CD14-positive monocyte (primary cell): ENCODE measurements around the gene KRTAP5-11. TPM values are rescaled to one million over a fixed set of nuclear protein-coding genes. Genes with fewer than 3 reads are reported as not detected.
"Not testable (repeated sequence)": the region's sequence is repeated elsewhere in the genome, so short reads cannot be mapped to it uniquely, and the experiment has no call there.

Experiments
- DNase-seq, 3 donors: peaks; one replicate each; pipeline ENCODE4 v3.0.0-alpha.2; 2011 to 2022
- H2AFZ ChIP-seq: 2 replicates; pipeline ENCODE4 v1.6.0; 2012; ENCODE audit warnings: mild to moderate bottlenecking, low read depth, low read length, inconsistent platforms; ENCODE audit not compliant: insufficient read depth, poor library complexity, severe bottlenecking
- H3K27ac ChIP-seq, 2 donors: 1 replicate in 1 of 2; 2 replicates in 1 of 2; pipeline ENCODE4 v1.5.1; 2012 to 2013; ENCODE audit warnings: low read length in 2 of 2, control low read depth in 1 of 2, inconsistent platforms in 1 of 2, low read depth in 1 of 2, mild to moderate bottlenecking in 1 of 2
- H3K27me3 ChIP-seq, 2 donors: one replicate each; pipeline versions ENCODE4 v1.6.0 to v1.6.1; 2011 to 2013; ENCODE audit warnings: low read length in 2 of 2; ENCODE audit not compliant: control insufficient read depth in 2 of 2, insufficient read depth in 2 of 2
- H3K36me3 ChIP-seq, 2 donors: replicated peaks in 1 of 2; 1 replicate in 1 of 2; 2 replicates in 1 of 2; pipeline versions ENCODE4 v1.5.1 to v1.6.1; 2012 to 2013; ENCODE audit warnings: low read length in 2 of 2, control low read depth in 1 of 2, inconsistent platforms in 1 of 2, mild to moderate bottlenecking in 1 of 2; ENCODE audit not compliant: insufficient read depth in 2 of 2, control insufficient read depth in 1 of 2
- H3K4me1 ChIP-seq, 2 donors: 1 replicate in 1 of 2; 2 replicates in 1 of 2; pipeline versions ENCODE4 v1.5.1 to v1.6.1; 2012 to 2013; ENCODE audit warnings: low read length in 2 of 2, control low read depth in 1 of 2, inconsistent platforms in 1 of 2, mild to moderate bottlenecking in 1 of 2, moderate library complexity in 1 of 2; ENCODE audit not compliant: insufficient read depth in 2 of 2, control insufficient read depth in 1 of 2
- H3K4me2 ChIP-seq: replicated peaks from 2 replicates; pipeline ENCODE3; 2012; ENCODE audit warnings: low read length, moderate library complexity, mild to moderate bottlenecking; ENCODE audit not compliant: poor library complexity, severe bottlenecking; ENCODE audit errors: extremely low read depth
- H3K4me3 ChIP-seq, 3 experiments: fragments of 200-600 bp in 1 of 3; sonication (generic) in 1 of 3; replicated peaks in 1 of 3; 1 replicate in 2 of 3; 2 replicates in 1 of 3; pipeline ENCODE4 v1.5.1; 2011 to 2013; ENCODE audit warnings: low read length in 3 of 3, mild to moderate bottlenecking in 3 of 3, control low read depth in 2 of 3, low read depth in 2 of 3, inconsistent platforms in 1 of 3, moderate library complexity in 1 of 3
- H3K79me2 ChIP-seq: 2 replicates; pipeline ENCODE4 v1.6.0; 2012; ENCODE audit warnings: mild to moderate bottlenecking, control low read depth, inconsistent platforms, low read length, moderate library complexity; ENCODE audit not compliant: insufficient read depth
- H3K9ac ChIP-seq: 2 replicates; pipeline ENCODE4 v1.6.0; 2017; ENCODE audit warnings: low read length, mild to moderate bottlenecking; ENCODE audit not compliant: insufficient read depth, poor library complexity, severe bottlenecking
- H3K9me3 ChIP-seq, 2 donors: replicated peaks in 1 of 2; 1 replicate in 1 of 2; 2 replicates in 1 of 2; pipeline versions ENCODE4 v1.5.1 to v1.6.1; 2012 to 2013; ENCODE audit warnings: low read length in 2 of 2, control low read depth in 1 of 2; ENCODE audit not compliant: control insufficient read depth in 1 of 2, insufficient read depth in 1 of 2
- H4K20me1 ChIP-seq: 2 replicates; pipeline ENCODE4 v1.6.0; 2012; ENCODE audit warnings: mild to moderate bottlenecking, low read length, control low read depth, moderate library complexity; ENCODE audit not compliant: insufficient read depth
- H3K27ac Mint-ChIP-seq, 7 donors: one replicate each; pipeline ENCODE4 v1.8.0; 2020; ENCODE audit warnings: mild to moderate bottlenecking in 7 of 7, mixed read lengths in 7 of 7, moderate library complexity in 6 of 7, inconsistent platforms in 2 of 7
- H3K27me3 Mint-ChIP-seq, 3 donors: one replicate each; pipeline ENCODE4 v1.8.0; 2021 to 2022; ENCODE audit warnings: low read depth in 3 of 3, mild to moderate bottlenecking in 3 of 3, mixed read lengths in 3 of 3, moderate library complexity in 3 of 3, inconsistent platforms in 1 of 3
- H3K36me3 Mint-ChIP-seq, 2 donors: one replicate each; pipeline ENCODE4 v1.8.0; 2020; ENCODE audit warnings: mixed read lengths in 2 of 2, inconsistent platforms in 1 of 2, mild to moderate bottlenecking in 1 of 2
- H3K4me1 Mint-ChIP-seq: one replicate; pipeline ENCODE4 v1.8.0; 2020; ENCODE audit warnings: mild to moderate bottlenecking, mixed read lengths
- H3K4me3 Mint-ChIP-seq, 2 donors: one replicate each; pipeline ENCODE4 v1.8.0; 2020; ENCODE audit warnings: mild to moderate bottlenecking in 2 of 2, mixed read lengths in 2 of 2, moderate library complexity in 1 of 2
- H3K9me3 Mint-ChIP-seq, 7 donors: one replicate each; pipeline ENCODE4 v1.8.0; 2020 to 2022; ENCODE audit warnings: mixed read lengths in 7 of 7, mild to moderate bottlenecking in 6 of 7, moderate library complexity in 6 of 7, inconsistent platforms in 2 of 7
- WGBS: methylation state at CpG from one replicate; pipeline ENCODE4 v1.1.5; 2013; ENCODE audit warnings: missing lambda C conversion rate; ENCODE audit not compliant: insufficient coverage; 5-methylcytosine and 5-hydroxymethylcytosine counted together
- intact Hi-C, 2 donors: fragments of 100-400 bp; cut with micrococcal nuclease; formaldehyde crosslinking; loops; one replicate each; pipeline versions ENCODE4 v1.15.0 to v1.15.1; 2023
- polyA plus RNA-seq, 3 donors: library from polyadenylated mRNA; depleted of rRNA in 1 of 3; unstranded in 2 of 3; stranded (reverse) in 1 of 3; fragments of 300-500 nt in 2 of 3; fragments of >200 nt in 1 of 3; fragmentation: Illumina TruSeq in 2 of 3; gene quantifications; 1 replicate in 2 of 3; 2 replicates in 1 of 3; pipeline ENCODE4 v1.2.3, GENCODE V29; 2012 to 2021
- TF ChIP-seq, protein P1 (sequence below): fragments of 200-600 bp; IDR thresholded peaks from one replicate; pipeline ENCODE4 v1.8.0; 2022; ENCODE audit warnings: antibody characterized with exemption, mild to moderate bottlenecking

The KRTAP5-11 gene
- polyA plus RNA-seq, 3 donors = not detected

DNA sequence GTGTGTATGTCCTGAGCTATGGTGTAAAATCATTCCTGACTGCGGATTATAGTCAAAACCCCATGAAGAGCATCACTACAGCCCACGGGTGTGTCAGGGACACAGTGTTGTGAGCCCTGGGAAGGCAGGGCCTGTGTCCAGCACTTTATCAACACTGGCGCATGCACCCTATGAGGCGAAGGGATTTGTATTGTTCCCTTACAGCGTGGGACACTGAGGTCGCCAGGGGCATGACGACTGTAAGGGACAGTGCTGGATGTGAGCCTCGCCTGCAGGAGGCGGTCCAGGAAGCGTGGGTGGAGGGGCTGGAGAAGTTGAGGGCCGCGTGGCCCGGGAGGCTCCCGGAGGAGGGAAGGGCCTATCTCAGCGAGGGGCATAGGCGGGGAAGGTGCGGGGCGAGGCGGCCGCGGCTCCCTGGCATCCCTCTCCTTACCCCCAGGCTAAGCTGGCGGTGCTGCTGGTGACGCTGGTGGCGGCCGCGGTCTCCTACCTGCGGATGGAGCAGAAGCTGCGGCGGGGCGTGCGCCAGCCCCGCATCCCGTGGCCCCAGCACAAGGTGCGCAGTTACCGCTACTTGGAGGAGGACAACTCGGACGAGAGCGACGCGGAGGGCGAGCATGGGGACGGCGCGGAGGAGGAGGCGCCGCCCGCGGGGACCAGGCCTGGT, 24.3 kb upstream of the KRTAP5-11 start:
- Mint-ChIP-seq H3K4me3 (peak overlapping the region in 1 of 2 donors; percentile 63), H3K27me3 (peaks cover 28 to 51% (median 51%) of the 10 kb centered on the region in 3 donors), H3K27ac (peak overlapping the region in 1 of 7 donors; percentile 69)
- H3K9me3 Mint-ChIP-seq, H3K36me3 Mint-ChIP-seq, H3K9me3 ChIP-seq, H3K4me1 ChIP-seq, H3K36me3 ChIP-seq, H2AFZ ChIP-seq, H4K20me1 ChIP-seq, DNase-seq, H3K27ac ChIP-seq, H3K9ac ChIP-seq, H3K4me1 Mint-ChIP-seq, H3K79me2 ChIP-seq, H3K4me3 ChIP-seq, H3K4me2 ChIP-seq, intact Hi-C loops: not testable (repeated sequence)
- WGBS = 13% methylated on average over 32 of the region's 48 CpGs
- H3K27me3 ChIP-seq = peaks cover 12 to 20% of the 10 kb centered on the region in 2 donors

- H3K4me1 Mint-ChIP-seq, H3K9ac ChIP-seq, H3K4me1 ChIP-seq, H3K27ac Mint-ChIP-seq, H3K36me3 ChIP-seq, H3K4me3 ChIP-seq, H3K4me3 Mint-ChIP-seq, H3K27ac ChIP-seq, H3K4me2 ChIP-seq, DNase-seq, intact Hi-C loops, H2AFZ ChIP-seq, H3K36me3 Mint-ChIP-seq, H3K9me3 Mint-ChIP-seq, H3K79me2 ChIP-seq, H4K20me1 ChIP-seq, H3K9me3 ChIP-seq: not testable (repeated sequence)
- H3K27me3 Mint-ChIP-seq = peaks cover 26 to 55% (median 48%) of the 10 kb centered on the region in 3 donors
- TF ChIP-seq, protein P1, sequence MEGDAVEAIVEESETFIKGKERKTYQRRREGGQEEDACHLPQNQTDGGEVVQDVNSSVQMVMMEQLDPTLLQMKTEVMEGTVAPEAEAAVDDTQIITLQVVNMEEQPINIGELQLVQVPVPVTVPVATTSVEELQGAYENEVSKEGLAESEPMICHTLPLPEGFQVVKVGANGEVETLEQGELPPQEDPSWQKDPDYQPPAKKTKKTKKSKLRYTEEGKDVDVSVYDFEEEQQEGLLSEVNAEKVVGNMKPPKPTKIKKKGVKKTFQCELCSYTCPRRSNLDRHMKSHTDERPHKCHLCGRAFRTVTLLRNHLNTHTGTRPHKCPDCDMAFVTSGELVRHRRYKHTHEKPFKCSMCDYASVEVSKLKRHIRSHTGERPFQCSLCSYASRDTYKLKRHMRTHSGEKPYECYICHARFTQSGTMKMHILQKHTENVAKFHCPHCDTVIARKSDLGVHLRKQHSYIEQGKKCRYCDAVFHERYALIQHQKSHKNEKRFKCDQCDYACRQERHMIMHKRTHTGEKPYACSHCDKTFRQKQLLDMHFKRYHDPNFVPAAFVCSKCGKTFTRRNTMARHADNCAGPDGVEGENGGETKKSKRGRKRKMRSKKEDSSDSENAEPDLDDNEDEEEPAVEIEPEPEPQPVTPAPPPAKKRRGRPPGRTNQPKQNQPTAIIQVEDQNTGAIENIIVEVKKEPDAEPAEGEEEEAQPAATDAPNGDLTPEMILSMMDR = peak; percentile 70
- H3K27me3 ChIP-seq = peaks cover 12 to 20% of the 10 kb centered on the region in 2 donors
- no CpG with 5 or more reads among the region's 17 CpGs for WGBS
Observed at GRCh38 chr11:71604798-71605488, 22.3 kb upstream of the KRTAP5-11 start.

DNA sequence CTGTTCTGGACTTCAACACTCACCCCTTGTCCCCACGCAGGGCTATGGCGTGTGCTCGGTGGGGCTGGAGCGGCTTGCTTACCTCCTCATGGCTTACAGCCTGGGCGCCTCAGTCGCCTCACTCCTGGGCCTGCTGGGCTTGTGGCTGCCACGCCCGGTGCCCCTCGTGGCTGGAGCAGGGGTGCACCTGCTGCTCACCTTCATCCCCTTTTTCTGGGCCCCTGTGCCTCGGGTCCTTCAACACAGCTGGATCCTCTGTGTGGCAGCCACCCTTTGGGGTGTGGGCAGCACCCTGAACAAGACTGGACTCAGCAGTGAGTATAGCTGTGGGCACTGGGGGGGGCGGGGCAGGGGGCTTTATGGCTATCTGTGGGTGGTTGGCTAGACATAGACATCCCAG, 20.5 kb upstream of the KRTAP5-11 start:
- H3K4me2 ChIP-seq, DNase-seq, H2AFZ ChIP-seq, H3K79me2 ChIP-seq, intact Hi-C loops, H3K9ac ChIP-seq, H3K27ac Mint-ChIP-seq, H3K4me3 Mint-ChIP-seq, H3K4me1 Mint-ChIP-seq, H4K20me1 ChIP-seq, H3K4me3 ChIP-seq, H3K36me3 ChIP-seq, H3K9me3 Mint-ChIP-seq, H3K27ac ChIP-seq, H3K36me3 Mint-ChIP-seq, H3K9me3 ChIP-seq, H3K4me1 ChIP-seq: not testable (repeated sequence)
- peaks cover 20 to 42% (median 34%) of the 10 kb centered on the region in 3 donors for H3K27me3 Mint-ChIP-seq
- peaks cover 12 to 17% of the 10 kb centered on the region in 2 donors for H3K27me3 ChIP-seq
- WGBS = 84% methylated on average over 9 of the region's 11 CpGs

- DNase-seq, H2AFZ ChIP-seq, H3K4me3 Mint-ChIP-seq, H4K20me1 ChIP-seq, H3K9me3 Mint-ChIP-seq, H3K9me3 ChIP-seq, H3K4me3 ChIP-seq, H3K4me1 ChIP-seq, H3K79me2 ChIP-seq, H3K27me3 ChIP-seq, H3K36me3 ChIP-seq, H3K4me1 Mint-ChIP-seq, H3K36me3 Mint-ChIP-seq, H3K4me2 ChIP-seq, intact Hi-C loops, H3K9ac ChIP-seq, H3K27me3 Mint-ChIP-seq, H3K27ac ChIP-seq: not testable (repeated sequence)
- 83% methylated on average over 6 of the region's 8 CpGs for WGBS
- peak overlapping the region in 1 of 7 donors; percentile 56 for H3K27ac Mint-ChIP-seq
Observed at GRCh38 chr11:71589546-71589920, 6.9 kb upstream of the KRTAP5-11 start.
